Measurements from ENCODE around the gene CXADR.
"Not testable (repeated sequence)": the region's sequence is repeated elsewhere in the genome, so short reads cannot be mapped to it uniquely, and the experiment has no call there.

The CXADR gene

DNA sequence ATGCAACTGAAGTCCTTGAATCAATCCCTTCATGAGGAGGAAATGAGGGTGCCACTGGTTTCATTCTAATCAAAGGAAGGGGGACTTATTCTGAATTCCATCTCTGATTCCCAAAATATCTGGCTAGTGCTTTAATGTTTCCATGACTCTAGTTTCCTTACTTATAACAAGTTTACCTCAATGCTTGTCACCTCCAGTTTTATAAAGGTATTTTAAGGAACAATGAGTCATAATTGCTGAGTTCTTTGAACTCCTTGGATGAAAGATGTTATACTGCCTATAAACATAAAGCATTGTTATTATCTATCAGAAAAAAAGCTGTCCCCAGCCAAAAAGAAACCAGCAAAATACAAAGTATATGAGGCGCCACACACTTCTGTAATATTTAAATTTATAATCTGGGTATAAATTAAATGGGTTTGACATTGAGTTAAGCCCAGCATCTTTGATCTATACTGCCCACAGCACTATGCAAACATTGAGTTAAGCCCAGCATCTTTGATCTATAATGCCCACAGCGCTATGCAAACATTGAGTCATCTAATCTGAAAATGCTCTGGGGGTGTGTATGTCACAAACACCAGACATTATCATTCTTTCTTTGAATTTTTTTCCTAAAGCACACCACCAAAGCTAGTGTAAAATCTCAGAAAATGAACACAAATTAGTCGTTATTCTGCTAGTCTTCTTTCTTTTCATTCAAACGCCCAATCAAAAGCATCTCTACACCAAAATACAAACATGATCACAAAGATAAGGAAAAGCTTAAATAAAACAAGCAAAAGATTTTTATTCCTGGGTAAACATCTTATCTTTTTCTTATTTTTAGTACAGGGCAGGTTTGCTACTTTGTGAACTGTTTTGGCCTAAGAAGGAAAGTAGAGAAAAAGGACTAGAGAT, 11.5 kb upstream of the CXADR start:
- in situ Hi-C loops (cut with MboI; ENCODE audit: low pct_unique_long_range_greater_than_20kb, low sequenced_read_pairs, unreplicated experiment): no loop called here
- TF ChIP-seq, protein P1, sequence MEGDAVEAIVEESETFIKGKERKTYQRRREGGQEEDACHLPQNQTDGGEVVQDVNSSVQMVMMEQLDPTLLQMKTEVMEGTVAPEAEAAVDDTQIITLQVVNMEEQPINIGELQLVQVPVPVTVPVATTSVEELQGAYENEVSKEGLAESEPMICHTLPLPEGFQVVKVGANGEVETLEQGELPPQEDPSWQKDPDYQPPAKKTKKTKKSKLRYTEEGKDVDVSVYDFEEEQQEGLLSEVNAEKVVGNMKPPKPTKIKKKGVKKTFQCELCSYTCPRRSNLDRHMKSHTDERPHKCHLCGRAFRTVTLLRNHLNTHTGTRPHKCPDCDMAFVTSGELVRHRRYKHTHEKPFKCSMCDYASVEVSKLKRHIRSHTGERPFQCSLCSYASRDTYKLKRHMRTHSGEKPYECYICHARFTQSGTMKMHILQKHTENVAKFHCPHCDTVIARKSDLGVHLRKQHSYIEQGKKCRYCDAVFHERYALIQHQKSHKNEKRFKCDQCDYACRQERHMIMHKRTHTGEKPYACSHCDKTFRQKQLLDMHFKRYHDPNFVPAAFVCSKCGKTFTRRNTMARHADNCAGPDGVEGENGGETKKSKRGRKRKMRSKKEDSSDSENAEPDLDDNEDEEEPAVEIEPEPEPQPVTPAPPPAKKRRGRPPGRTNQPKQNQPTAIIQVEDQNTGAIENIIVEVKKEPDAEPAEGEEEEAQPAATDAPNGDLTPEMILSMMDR (IDR thresholded peaks at IDR 0.05; ENCODE audit: extremely low read depth, insufficient read depth, missing control alignments): no peak
- DNase-seq (ENCODE audit: low spot score): no peak

DNA sequence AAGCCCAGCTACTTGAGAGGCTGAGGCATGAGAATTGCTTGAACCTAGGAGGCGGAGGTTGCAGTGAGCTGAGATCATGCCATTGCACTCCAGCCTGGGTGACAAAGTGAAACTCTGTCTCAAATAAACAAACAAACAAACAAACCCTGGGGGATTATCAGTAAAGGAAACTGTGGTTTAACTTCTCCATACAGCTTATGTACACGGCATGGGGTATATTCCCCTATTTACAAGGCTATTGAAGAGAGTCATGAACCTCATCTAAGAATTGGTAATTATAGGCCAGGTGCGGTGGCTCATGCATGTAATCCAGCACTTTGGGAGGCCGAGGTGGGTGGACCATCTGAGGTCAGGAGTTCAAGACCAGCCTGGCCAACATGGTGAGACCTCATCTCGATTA, 9.9 kb upstream of the CXADR start:
- in situ Hi-C loops (cut with MboI; ENCODE audit: low pct_unique_long_range_greater_than_20kb, low sequenced_read_pairs, unreplicated experiment); DNase-seq (ENCODE audit: low spot score): not testable (repeated sequence)

DNA sequence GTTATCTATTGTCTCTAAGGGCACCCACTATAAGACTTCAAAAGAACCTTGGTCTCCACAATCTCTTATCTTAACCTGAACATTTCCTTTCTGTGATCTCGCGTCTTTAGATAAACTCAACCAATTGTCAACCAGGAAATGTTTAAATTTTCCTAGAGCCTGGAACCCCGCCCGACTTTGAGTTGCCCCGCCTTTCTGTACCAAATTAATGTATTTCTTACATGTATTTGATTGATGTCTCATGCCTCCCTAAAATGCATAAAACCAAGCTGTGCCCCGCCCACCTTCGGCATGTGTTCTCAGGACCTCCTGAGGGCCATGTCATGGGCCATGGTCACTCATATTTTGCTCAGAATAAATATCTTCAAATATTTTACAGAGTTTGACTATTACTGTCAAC, 5.9 kb upstream of the CXADR start:
- in situ Hi-C loops (cut with MboI; ENCODE audit: low pct_unique_long_range_greater_than_20kb, low sequenced_read_pairs, unreplicated experiment): no loop called here
- DNase-seq (ENCODE audit: low spot score): no peak
- TF ChIP-seq, protein P1 (IDR thresholded peaks at IDR 0.05; ENCODE audit: extremely low read depth, insufficient read depth, missing control alignments): no peak

DNA sequence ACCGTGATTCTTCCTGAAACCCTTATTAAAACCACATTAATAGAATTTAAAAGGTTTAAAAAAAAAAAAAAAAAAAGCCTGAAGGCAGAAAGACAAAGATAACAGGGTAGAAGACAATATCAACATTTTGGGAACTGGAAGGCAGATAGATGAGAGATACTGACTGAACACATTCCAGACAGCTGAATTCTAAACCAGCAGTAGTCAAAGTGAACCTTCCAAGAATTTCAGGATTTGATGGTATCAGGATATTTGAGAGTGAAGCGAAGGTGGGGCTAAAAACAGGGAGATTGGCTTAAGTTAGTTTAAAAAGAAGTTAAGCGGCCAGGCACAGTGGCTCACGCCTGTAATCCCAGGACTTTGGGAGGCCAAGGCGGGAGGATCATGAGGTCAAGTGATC, 5.3 kb upstream of the CXADR start:
- TF ChIP-seq, protein P1 (IDR thresholded peaks at IDR 0.05; ENCODE audit: extremely low read depth, insufficient read depth, missing control alignments): no peak
- in situ Hi-C loops (cut with MboI; ENCODE audit: low pct_unique_long_range_greater_than_20kb, low sequenced_read_pairs, unreplicated experiment): no loop called here
- DNase-seq (ENCODE audit: low spot score): no peak

DNA sequence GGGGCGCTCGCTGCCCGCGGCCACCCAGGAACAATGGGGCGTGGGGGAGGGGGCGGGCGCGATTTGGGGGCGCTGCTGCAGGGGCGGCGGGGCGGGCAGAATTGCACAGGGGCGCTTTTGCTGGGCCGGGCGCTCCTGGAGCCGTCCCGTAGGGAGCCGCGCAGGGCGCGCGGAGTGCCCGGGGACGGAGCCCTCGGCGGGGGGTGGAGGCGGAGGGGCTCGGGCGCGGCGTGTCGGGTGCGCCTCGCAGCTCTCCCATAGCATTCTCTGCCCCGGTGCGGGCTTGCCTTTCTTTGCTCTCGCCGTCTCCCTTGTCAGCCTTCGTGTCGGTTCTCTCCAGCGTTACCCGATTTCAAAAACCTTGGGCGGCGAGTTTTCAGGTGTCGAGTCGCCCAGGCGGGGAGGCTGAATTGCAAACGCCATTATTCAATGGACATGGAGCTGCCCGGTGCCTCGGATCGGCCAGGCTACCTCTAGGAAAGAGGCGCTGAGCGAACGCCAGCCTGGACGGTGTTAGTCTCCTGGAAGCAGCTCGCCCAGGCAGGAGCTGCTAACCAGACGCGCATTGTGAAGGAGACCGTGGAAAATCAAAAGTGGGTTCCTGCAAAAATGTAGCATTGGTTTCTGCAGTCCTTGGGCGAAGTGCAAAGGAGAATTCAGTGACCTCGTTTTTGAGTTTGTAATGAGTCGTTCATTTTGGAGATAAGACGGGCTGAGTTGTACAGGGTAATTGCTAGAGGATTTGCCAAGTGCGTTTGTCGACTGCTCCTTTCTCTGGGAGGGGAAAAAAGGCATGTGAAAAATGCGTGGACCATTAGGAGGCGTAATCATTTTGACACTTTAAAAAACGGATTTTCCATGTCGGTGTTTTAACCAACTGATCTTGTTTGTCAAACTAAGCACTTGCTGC, 626 bp downstream of the CXADR start:
- TF ChIP-seq, protein P1 (IDR thresholded peaks at IDR 0.05; ENCODE audit: extremely low read depth, insufficient read depth, missing control alignments): no peak
- in situ Hi-C loops (cut with MboI; ENCODE audit: low pct_unique_long_range_greater_than_20kb, low sequenced_read_pairs, unreplicated experiment): no loop called here
- peak; percentile 37 for DNase-seq (ENCODE audit: low spot score)

DNA sequence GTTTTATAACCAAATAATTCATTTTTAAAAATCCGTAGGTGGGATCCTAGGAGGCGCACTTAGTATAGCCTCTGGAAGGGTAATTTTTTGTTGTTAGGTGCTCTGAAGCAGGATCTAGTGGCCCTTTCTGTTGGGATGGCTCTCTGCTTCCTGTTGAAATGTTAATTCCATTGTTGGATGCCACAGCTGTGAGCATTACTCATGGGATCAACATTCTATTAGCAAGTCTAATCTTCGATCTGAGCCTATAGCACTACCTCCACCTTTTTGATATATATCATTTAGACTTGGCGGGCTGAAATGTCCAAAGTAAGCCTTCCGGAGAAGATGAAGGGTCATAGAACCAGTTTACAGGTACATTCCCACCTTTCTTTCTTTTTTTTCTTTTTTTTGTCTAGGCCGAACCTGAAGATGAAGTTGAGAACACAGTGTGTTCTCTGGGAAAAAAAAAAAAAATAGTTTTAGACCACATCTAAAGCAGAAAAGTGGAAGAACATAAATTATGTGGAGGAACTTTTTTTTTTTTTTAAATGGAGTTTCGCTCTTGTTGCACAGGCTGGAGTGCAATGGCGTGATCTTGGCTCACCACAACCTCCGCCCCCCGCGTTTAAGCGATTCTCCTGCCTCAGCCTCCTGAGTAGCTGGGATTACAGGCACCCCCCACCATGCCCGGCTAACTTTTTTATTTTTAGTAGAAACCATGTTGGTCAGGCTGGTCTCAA, 1.4 kb downstream of the CXADR start:
- TF ChIP-seq, protein P1 (IDR thresholded peaks at IDR 0.05; ENCODE audit: extremely low read depth, insufficient read depth, missing control alignments): no peak

DNA sequence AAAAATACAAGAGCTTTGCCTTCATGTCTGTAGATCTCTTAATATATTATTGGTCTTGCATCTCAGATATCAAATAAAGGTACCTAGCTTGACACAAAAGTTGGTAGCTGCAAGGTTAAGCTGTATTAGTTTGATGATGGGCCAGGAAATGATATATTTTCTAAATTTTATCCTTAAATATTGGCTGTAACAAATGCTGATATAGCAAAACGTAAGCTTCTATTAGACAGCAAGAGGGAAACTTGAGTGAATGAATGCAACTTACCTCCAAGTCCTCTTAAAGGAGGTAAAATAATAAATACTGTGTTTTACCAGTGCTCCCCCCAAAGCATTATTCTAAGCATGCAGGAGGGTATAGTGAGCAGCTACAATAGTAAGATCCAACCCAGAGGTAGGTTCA, 4.2 kb downstream of the CXADR start:
- in situ Hi-C loops (cut with MboI; ENCODE audit: low pct_unique_long_range_greater_than_20kb, low sequenced_read_pairs, unreplicated experiment); DNase-seq (ENCODE audit: low spot score): not testable (repeated sequence)

More for the DNA sequence above, 1.4 kb downstream of the CXADR start:
- DNase-seq (ENCODE audit: low spot score): no peak
- in situ Hi-C loops (cut with MboI; ENCODE audit: low pct_unique_long_range_greater_than_20kb, low sequenced_read_pairs, unreplicated experiment): no loop called here

Measured in GM13977 (cell line).